CD4-positive, alpha-beta T cell treated with Interleukin-10 for 1 hour (primary cell): ENCODE results near the gene CLP1.

Experiments used
- DNase-seq: peaks from one replicate; pipeline ENCODE4 v3.0.0-alpha.2; 2020

CLP1 gene

GRCh38 chr11:57641011-57641807 is 16.4 kb upstream of the CLP1 start:
- peak; percentile 51 for DNase-seq

GRCh38 chr11:57643802-57644201 is 13.8 kb upstream of the CLP1 start:
- DNase-seq: no peak

GRCh38 chr11:57644748-57645688 is 12.5 kb upstream of the CLP1 start:
- peak; percentile 91 for DNase-seq

- no peak for DNase-seq
Measured at GRCh38 chr11:57645689-57646085, 11.9 kb upstream of the CLP1 start.

GRCh38 chr11:57646194-57646798 is 11.3 kb upstream of the CLP1 start:
- DNase-seq: no peak

GRCh38 chr11:57646799-57647303 is 10.7 kb upstream of the CLP1 start:
- DNase-seq: no peak

GRCh38 chr11:57647372-57647771 is 10.2 kb upstream of the CLP1 start:
- no peak for DNase-seq

GRCh38 chr11:57647960-57648800 is 9.4 kb upstream of the CLP1 start:
- DNase-seq: no peak

- no peak for DNase-seq
Measured at GRCh38 chr11:57648801-57649735, 8.5 kb upstream of the CLP1 start.

- DNase-seq: peak; percentile 78
Measured at GRCh38 chr11:57649826-57650738, 7.5 kb upstream of the CLP1 start, which contains the start of gene YPEL4. Gene YPEL4 (minus strand): TSS chr11:57649912. CDS start chr11:57647107, 2,805 bp downstream.

- no peak for DNase-seq
Measured at GRCh38 chr11:57650739-57651090, 6.8 kb upstream of the CLP1 start.

GRCh38 chr11:57651408-57651807 is 6.2 kb upstream of the CLP1 start:
- no peak for DNase-seq

- DNase-seq: peak; percentile 51
Measured at GRCh38 chr11:57652230-57652629, 5.3 kb upstream of the CLP1 start.

GRCh38 chr11:57652662-57653061 is 4.9 kb upstream of the CLP1 start:
- no peak for DNase-seq

- no peak for DNase-seq
Measured at GRCh38 chr11:57653163-57653562, 4.4 kb upstream of the CLP1 start.

GRCh38 chr11:57656885-57657193 is 723 bp upstream of the CLP1 start:
- no peak for DNase-seq

GRCh38 chr11:57658023-57658361 is 430 bp downstream of the CLP1 start:
- DNase-seq: no peak

- no peak for DNase-seq
Measured at GRCh38 chr11:57659669-57660068, 2.1 kb downstream of the CLP1 start.

GRCh38 chr11:57662893-57663292 is 5.3 kb downstream of the CLP1 start:
- no peak for DNase-seq

GRCh38 chr11:57663975-57664374 is 6.4 kb downstream of the CLP1 start:
- DNase-seq: no peak
